GM13976 (cell line): ENCODE data around the gene OXT.

ENCODE experiments used
- DNase-seq: peaks from one replicate; pipeline ENCODE4 v3.0.0; 2012; ENCODE audit warnings: low spot score
- CTCF ChIP-seq: IDR thresholded peaks from 2 replicates; pipeline ENCODE4 v1.5.1; 2012; ENCODE audit warnings: borderline replicate concordance, mild to moderate bottlenecking; ENCODE audit not compliant: insufficient read depth; ENCODE audit errors: extremely low read depth, missing control alignments, control extremely low read depth
- in situ Hi-C: fragments of 300-500 bp; cut with MboI; formaldehyde crosslinking; loops from one replicate; pipeline ENCODE4 v1.12.0; 2022; ENCODE audit warnings: low sequenced_read_pairs, mixed read lengths, inconsistent platforms; ENCODE audit not compliant: unreplicated experiment

OXT gene

DNA sequence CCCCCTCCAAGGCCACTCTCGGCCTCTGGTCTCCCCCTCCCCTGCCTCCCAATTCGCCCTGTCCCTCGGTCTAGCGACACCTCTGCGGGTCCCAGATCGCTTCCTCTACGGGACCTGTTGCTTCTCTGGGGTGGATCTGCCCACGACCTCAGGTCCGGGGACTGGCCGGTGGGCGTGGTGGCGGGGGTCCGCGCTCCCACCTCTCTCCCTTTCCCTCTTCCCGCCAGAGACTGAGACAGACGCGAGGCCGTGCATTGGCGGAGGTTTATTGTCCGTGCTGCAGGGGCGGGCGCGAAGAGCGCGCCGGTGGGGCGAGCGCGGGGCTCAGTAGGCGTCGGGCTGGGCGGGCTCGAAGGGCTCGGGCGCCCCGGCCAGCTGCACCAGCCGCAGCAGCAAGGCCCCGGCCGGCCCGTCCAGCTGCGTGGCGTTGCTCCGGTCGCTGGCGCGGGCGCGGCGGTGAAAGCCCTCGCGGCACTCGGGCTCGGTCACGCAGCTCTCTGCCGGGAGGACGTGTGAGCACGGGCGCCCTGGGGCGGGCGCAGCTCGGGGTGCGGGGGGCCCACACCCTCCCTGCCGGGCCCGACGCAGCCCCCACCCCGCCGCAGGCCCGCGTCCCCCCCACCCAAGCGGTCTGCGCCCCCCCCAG is 11.0 kb downstream of the OXT start:
- no peak for TF ChIP-seq CTCF
- no peak for DNase-seq
- in situ Hi-C loops, result no loop called here

DNA sequence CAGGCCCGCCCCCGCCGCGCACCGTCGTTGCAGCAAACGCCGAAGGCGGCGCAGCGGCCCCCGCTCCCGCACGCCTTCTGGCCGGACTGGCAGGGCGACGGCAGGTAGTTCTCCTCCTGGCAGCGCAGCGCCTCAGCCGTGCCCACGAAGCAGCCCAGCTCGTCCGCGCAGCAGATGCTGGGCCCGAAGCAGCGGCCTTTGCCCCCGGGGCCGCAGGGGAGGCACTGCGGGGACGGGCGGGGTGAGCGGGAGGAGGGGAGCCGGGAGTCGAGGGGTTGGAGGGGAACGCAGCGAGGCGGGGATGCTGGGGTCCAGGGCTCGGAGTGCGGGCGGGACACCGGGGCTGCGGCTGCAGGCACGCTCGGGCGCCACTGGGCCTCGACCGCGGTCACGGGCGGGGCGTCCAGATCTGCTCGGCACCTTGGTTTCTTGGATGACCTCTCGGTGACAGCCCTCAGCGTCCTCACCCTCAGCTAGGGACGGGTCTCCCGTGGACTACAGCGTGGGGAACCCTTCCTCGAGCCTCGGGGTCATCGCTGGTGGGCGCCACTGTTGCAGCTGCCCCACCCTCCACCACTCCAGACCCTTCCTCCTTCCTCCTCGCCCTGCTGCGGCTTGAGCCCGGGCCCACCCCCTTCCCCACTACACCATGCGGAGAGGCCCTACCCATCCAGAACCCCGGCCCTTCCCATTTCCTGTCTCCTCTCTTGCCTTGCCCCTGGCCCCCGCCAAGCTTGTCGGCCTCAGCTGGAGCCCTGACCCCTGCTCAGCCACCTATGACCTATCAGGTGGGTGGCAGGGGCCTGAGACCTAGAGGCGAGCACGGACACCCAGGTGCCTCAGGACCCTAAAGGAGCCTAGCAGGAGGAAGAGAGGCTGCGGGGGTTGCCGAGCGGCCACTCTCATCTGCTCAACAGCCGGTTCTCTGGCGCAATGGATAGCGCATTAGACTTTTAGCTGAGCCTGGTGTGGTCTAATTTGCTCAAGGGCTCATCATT is 11.8 kb downstream of the OXT start:
- TF ChIP-seq CTCF, result no peak
- in situ Hi-C loops, result no loop called here
- no peak for DNase-seq

GRCh38 chr20:3084283-3084985 is 13.0 kb downstream of the OXT start, which contains the start of gene AVP:
Gene AVP, minus strand, starts transcription at chr20:3084724. Its CDS starts 50 bp downstream, at chr20:3084674.
- in situ Hi-C loops, result no loop called here
- TF ChIP-seq CTCF, result no peak
- no peak for DNase-seq

DNA sequence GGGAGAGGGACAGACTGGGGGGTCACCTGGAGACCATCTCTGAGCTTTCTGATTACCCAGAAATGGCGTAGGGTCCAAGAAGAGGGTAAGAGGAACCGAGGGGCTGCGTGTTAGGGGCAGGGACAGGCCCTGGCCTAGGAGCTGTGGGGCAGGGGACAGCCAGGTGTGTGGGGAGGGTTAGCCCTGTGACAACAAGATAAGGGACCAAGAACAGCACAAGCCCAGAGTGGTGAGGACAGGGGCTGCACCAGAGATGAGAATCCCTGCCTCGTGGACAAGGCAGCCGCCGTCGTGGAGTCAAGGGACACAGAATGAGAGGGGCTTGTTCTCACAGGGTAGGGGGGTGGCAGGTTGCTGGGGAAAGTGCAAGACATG is 13.6 kb downstream of the OXT start:
- TF ChIP-seq CTCF, result no peak
- in situ Hi-C loops, result no loop called here
- DNase-seq, result no peak

DNA sequence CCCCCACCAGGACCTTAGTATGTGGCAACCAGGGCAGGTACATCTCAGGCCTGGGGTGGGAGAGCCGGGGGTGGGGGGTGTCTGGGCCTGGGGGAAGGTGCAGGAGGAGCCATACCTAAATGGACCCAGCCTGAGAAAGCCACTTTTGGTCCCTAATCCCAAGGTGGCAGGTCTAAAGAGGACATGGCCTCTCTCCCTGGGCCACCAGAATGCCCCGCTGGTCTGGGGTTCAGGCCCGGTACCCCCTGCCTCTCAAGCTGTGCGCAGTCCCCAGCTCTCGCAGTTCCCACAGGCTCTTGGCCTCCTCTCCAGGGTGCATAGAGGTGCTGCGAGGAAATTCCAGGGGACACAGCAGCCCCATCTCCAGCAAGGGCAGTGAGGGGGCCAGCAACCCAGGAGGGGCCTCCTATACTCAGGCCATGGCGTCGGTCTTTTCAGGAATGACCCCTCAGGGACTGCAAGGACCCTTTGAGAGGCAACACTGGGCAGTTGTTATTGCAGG is 14.2 kb downstream of the OXT start:
- TF ChIP-seq CTCF, result no peak
- in situ Hi-C loops, result no loop called here
- DNase-seq, result no peak

DNA sequence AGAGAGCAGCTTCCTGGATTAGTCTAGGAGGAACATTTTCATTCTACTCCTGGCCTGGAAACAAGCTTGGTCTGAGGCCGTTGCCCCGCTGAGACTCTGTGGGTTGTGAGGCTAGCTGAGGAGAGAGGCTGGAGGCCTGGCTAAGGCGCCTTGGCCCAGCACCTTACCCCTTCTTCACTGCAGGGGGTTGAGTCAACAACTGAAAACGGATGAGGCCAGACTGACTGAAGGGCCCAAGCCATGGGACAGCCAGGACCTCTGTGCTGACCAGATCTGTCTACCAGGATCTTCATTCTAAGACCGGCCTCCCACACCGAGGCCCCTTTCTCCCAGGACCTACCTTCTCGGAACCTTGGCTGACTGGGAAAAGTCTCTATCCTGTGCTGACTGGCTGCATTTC is 16.6 kb downstream of the OXT start:
- no peak for DNase-seq
- in situ Hi-C loops, result no loop called here
- no peak for TF ChIP-seq CTCF
